ENCODE results near the gene HSBP1.
A peak's percentile ranks its signal among the peaks of the same experiment; 100 is the strongest.

The HSBP1 gene

GRCh38 chr16:83807710-83808572 is at the start of gene HSBP1:
HSBP1 (plus strand) TSS chr16:83807978; CDS start chr16:83808077, 99 bp downstream.
- DNase-seq: peak; percentile 86

GRCh38 chr16:83762141-83762991 is 45.4 kb upstream of the HSBP1 start:
- peak; percentile 10 for DNase-seq

- no peak for DNase-seq
Measured at GRCh38 chr16:83762992-83763358, 44.8 kb upstream of the HSBP1 start.

- DNase-seq: no peak
Measured at GRCh38 chr16:83768986-83769385, 38.8 kb upstream of the HSBP1 start.

GRCh38 chr16:83769397-83770008 is 38.3 kb upstream of the HSBP1 start:
- DNase-seq: no peak

GRCh38 chr16:83771306-83771942 is 36.4 kb upstream of the HSBP1 start:
- DNase-seq: peak; percentile 38

GRCh38 chr16:83772806-83773205 is 35.0 kb upstream of the HSBP1 start:
- DNase-seq: no peak

- DNase-seq: no peak
Measured at GRCh38 chr16:83774066-83774465, 33.7 kb upstream of the HSBP1 start.

- DNase-seq: no peak
Measured at GRCh38 chr16:83776944-83777343, 30.8 kb upstream of the HSBP1 start.

- DNase-seq: no peak
Measured at GRCh38 chr16:83779886-83780285, 27.9 kb upstream of the HSBP1 start.

GRCh38 chr16:83785455-83785854 is 22.3 kb upstream of the HSBP1 start:
- DNase-seq: no peak

GRCh38 chr16:83789642-83790401 is 18.0 kb upstream of the HSBP1 start:
- DNase-seq: no peak

GRCh38 chr16:83791916-83792315 is 15.9 kb upstream of the HSBP1 start:
- no peak for DNase-seq

GRCh38 chr16:83792391-83792790 is 15.4 kb upstream of the HSBP1 start:
- DNase-seq: no peak

GRCh38 chr16:83793179-83793578 is 14.6 kb upstream of the HSBP1 start:
- no peak for DNase-seq

GRCh38 chr16:83794860-83795554 is 12.8 kb upstream of the HSBP1 start:
- no peak for DNase-seq

GRCh38 chr16:83797013-83797412 is 10.8 kb upstream of the HSBP1 start:
- DNase-seq: no peak

GRCh38 chr16:83799336-83799735 is 8.4 kb upstream of the HSBP1 start:
- DNase-seq: no peak

- DNase-seq: no peak
Measured at GRCh38 chr16:83802135-83802534, 5.6 kb upstream of the HSBP1 start.

GRCh38 chr16:83802554-83803205 is 5.1 kb upstream of the HSBP1 start:
- no peak for DNase-seq

- no peak for DNase-seq
Measured at GRCh38 chr16:83803811-83804210, 4.0 kb upstream of the HSBP1 start.
